Mucosa of descending colon (tissue), 3 donors: ENCODE results near the gene NFASC. TPM values are rescaled to one million over a fixed set of nuclear protein-coding genes. Genes with fewer than 3 reads are reported as not detected.

ENCODE experiments used
- ATAC-seq: fragments of 200-7000 bp; cut with Tn5 transposase; one replicate; pipeline ENCODE4 v1.9.1; 2020; ENCODE audit warnings: mild to moderate bottlenecking, moderate library complexity
- DNase-seq, 3 donors: peaks; one replicate each; pipeline ENCODE4 v3.0.0-alpha.2; 2020
- H3K36me3 ChIP-seq: fragments of 200-600 bp; one replicate; pipeline ENCODE4 v1.8.0; 2021; ENCODE audit warnings: low read depth, mild to moderate bottlenecking
- H3K4me1 ChIP-seq: fragments of 200-600 bp; one replicate; pipeline ENCODE4 v1.8.0; 2021; ENCODE audit warnings: low read depth, mild to moderate bottlenecking
- H3K4me3 ChIP-seq: fragments of 200-600 bp; one replicate; pipeline ENCODE4 v1.8.0; 2021; ENCODE audit warnings: mild to moderate bottlenecking
- H3K9me3 ChIP-seq: fragments of 200-600 bp; one replicate; pipeline ENCODE4 v1.8.0; 2021; ENCODE audit warnings: mild to moderate bottlenecking
- CTCF ChIP-seq: fragments of 200-600 bp; IDR thresholded peaks from one replicate; pipeline ENCODE4 v1.8.0; 2022; ENCODE audit warnings: antibody characterized with exemption, mild to moderate bottlenecking
- intact Hi-C, 2 donors: fragments of 100-400 bp; cut with DNase I in 1 of 2; cut with micrococcal nuclease in 1 of 2; formaldehyde crosslinking; loops; one replicate each; pipeline versions ENCODE4 v1.11.0 to v1.11.1; 2022; cut with DNase I, micrococcal nuclease
- total RNA-seq, 3 donors: library from RNA; stranded (reverse); fragmentation: NEBNext Ultra II Directional in 2 of 3; extraction: Animal tissue kit (Norgen Biotek cat#: 25700) in 2 of 3; gene quantifications; one replicate each; pipeline versions ENCODE4 v1.2.1 to v1.2.4, GENCODE V29; 2021 to 2023
- donor health status: DM: no; HTN: no; CAD: no; lungs with moderate emphysema.
- donor health status: DM: no; HTN: no; CAD: no.
- donor health status: DM: no; HTN: yes; CAD: no.

NFASC gene
- total RNA-seq, 3 donors from 2014 or later, result 12.3 to 27.6 (median 22.7) TPM

GRCh38 chr1:205001162-205001561 lies 130.5 kb downstream of the NFASC start:
- Histone ChIP-seq H3K9me3 (no peaks in the 10 kb centered on the region), H3K36me3 (no peaks in the 10 kb centered on the region), H3K4me1 (no peaks in the 10 kb centered on the region), H3K4me3 (no peak overlapping the region)
- no peak for ATAC-seq
- no peak for TF ChIP-seq CTCF
- no peak for DNase-seq
- intact Hi-C loops, result no loop called here

- intact Hi-C loops, result no loop called here
- H3K4me3 ChIP-seq, result no peak overlapping the region
- DNase-seq (no peak), ATAC-seq (no peak)
- no peaks in the 10 kb centered on the region for H3K36me3 ChIP-seq
- no peaks in the 10 kb centered on the region for H3K9me3 ChIP-seq
- H3K4me1 ChIP-seq, result no peaks in the 10 kb centered on the region
- TF ChIP-seq CTCF, result no peak
Measured at GRCh38 chr1:205002705-205003104, 132.0 kb downstream of the NFASC start.

- no peak for DNase-seq
- no peak overlapping the region for H3K4me3 ChIP-seq
- H3K9me3 ChIP-seq, result no peaks in the 10 kb centered on the region
- H3K36me3 ChIP-seq, result no peaks in the 10 kb centered on the region
- no peak for ATAC-seq
- intact Hi-C loops, result no loop called here
- no peaks in the 10 kb centered on the region for H3K4me1 ChIP-seq
- no peak for TF ChIP-seq CTCF
Measured at GRCh38 chr1:205003358-205004131, 132.9 kb downstream of the NFASC start.

GRCh38 chr1:205004351-205004750 lies 133.7 kb downstream of the NFASC start:
- Histone ChIP-seq H3K4me1 (no peaks in the 10 kb centered on the region), H3K36me3 (no peaks in the 10 kb centered on the region), H3K9me3 (no peaks in the 10 kb centered on the region), H3K4me3 (no peak overlapping the region)
- DNase-seq (no peak), ATAC-seq (no peak)
- no peak for TF ChIP-seq CTCF
- intact Hi-C loops, result no loop called here

- ATAC-seq (no peak), DNase-seq (no peak)
- H3K9me3 ChIP-seq, result no peaks in the 10 kb centered on the region
- H3K4me3 ChIP-seq, result no peak overlapping the region
- intact Hi-C loops, result no loop called here
- no peaks in the 10 kb centered on the region for H3K36me3 ChIP-seq
- peaks cover 4% of the 10 kb centered on the region for H3K4me1 ChIP-seq
- no peak for TF ChIP-seq CTCF
Measured at GRCh38 chr1:205008896-205009295, 138.2 kb downstream of the NFASC start.
